Measurements from ENCODE around the gene DGKB. TPM values are rescaled to one million over a fixed set of nuclear protein-coding genes. Genes with fewer than 3 reads are reported as not detected.

The DGKB gene
- total RNA-seq, 1 experiment from 2014 or later: 1.9 TPM

- no peak for TF ChIP-seq CREB1 (CRISPR knock-in tag; IDR thresholded peaks at IDR 0.05)
- no peak for TF ChIP-seq PRRX2 (CRISPR knock-in tag; IDR thresholded peaks at IDR 0.05)
- TF ChIP-seq, protein P1, sequence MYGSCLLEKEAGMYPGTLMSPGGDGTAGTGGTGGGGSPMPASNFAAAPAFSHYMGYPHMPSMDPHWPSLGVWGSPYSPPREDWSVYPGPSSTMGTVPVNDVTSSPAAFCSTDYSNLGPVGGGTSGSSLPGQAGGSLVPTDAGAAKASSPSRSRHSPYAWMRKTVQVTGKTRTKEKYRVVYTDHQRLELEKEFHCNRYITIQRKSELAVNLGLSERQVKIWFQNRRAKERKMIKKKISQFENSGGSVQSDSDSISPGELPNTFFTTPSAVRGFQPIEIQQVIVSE (CRISPR knock-in tag; IDR thresholded peaks at IDR 0.05; ENCODE audit: borderline replicate concordance): no peak
- TF ChIP-seq FOXJ3 (CRISPR knock-in tag; IDR thresholded peaks at IDR 0.05; ENCODE audit: borderline replicate concordance): no peak
- TF ChIP-seq, protein P2, sequence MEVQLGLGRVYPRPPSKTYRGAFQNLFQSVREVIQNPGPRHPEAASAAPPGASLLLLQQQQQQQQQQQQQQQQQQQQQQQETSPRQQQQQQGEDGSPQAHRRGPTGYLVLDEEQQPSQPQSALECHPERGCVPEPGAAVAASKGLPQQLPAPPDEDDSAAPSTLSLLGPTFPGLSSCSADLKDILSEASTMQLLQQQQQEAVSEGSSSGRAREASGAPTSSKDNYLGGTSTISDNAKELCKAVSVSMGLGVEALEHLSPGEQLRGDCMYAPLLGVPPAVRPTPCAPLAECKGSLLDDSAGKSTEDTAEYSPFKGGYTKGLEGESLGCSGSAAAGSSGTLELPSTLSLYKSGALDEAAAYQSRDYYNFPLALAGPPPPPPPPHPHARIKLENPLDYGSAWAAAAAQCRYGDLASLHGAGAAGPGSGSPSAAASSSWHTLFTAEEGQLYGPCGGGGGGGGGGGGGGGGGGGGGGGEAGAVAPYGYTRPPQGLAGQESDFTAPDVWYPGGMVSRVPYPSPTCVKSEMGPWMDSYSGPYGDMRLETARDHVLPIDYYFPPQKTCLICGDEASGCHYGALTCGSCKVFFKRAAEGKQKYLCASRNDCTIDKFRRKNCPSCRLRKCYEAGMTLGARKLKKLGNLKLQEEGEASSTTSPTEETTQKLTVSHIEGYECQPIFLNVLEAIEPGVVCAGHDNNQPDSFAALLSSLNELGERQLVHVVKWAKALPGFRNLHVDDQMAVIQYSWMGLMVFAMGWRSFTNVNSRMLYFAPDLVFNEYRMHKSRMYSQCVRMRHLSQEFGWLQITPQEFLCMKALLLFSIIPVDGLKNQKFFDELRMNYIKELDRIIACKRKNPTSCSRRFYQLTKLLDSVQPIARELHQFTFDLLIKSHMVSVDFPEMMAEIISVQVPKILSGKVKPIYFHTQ (CRISPR knock-in tag; IDR thresholded peaks at IDR 0.05): no peak
- TF ChIP-seq OVOL2 (CRISPR knock-in tag; IDR thresholded peaks at IDR 0.05; ENCODE audit: borderline replicate concordance): no peak
- TF ChIP-seq, protein P3, sequence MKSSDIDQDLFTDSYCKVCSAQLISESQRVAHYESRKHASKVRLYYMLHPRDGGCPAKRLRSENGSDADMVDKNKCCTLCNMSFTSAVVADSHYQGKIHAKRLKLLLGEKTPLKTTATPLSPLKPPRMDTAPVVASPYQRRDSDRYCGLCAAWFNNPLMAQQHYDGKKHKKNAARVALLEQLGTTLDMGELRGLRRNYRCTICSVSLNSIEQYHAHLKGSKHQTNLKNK (CRISPR knock-in tag; IDR thresholded peaks at IDR 0.05): no peak
- no peak for TF ChIP-seq ZNF263 (CRISPR knock-in tag; IDR thresholded peaks at IDR 0.05; ENCODE audit: low read depth)
- no peak for TF ChIP-seq CREM (CRISPR knock-in tag; IDR thresholded peaks at IDR 0.05)
- TF ChIP-seq, protein P4, sequence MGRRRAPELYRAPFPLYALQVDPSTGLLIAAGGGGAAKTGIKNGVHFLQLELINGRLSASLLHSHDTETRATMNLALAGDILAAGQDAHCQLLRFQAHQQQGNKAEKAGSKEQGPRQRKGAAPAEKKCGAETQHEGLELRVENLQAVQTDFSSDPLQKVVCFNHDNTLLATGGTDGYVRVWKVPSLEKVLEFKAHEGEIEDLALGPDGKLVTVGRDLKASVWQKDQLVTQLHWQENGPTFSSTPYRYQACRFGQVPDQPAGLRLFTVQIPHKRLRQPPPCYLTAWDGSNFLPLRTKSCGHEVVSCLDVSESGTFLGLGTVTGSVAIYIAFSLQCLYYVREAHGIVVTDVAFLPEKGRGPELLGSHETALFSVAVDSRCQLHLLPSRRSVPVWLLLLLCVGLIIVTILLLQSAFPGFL (CRISPR knock-in tag; IDR thresholded peaks at IDR 0.05; ENCODE audit: borderline replicate concordance): no peak
- TF ChIP-seq ZNF138 (CRISPR knock-in tag; conservative IDR thresholded peaks at IDR 0.05): no peak
- TF ChIP-seq JUN (CRISPR knock-in tag; IDR thresholded peaks at IDR 0.05): no peak
- TF ChIP-seq TCF7 (CRISPR knock-in tag; IDR thresholded peaks at IDR 0.05; ENCODE audit: low read depth): no peak
- peaks cover 44% of the 10 kb centered on the region for H3K4me1 Mint-ChIP-seq
- no peak overlapping the region; the same call in 1 of the 2 replicates for H3K27ac Mint-ChIP-seq
- ATAC-seq (no peak), DNase-seq (ENCODE audit: low spot score) (no peak)
- no peaks in the 10 kb centered on the region for H3K36me3 Mint-ChIP-seq
- no peak overlapping the region for H3K4me3 Mint-ChIP-seq
- POLR2A ChIA-PET: no interaction called here
- H3K9me3 Mint-ChIP-seq: peaks cover 4% of the 10 kb centered on the region; the same call in 1 of the 2 replicates
- no peaks in the 10 kb centered on the region for H3K27me3 Mint-ChIP-seq (ENCODE audit: low read depth)
- CTCF ChIA-PET: no interaction called here
Observed at GRCh38 chr7:14376711-14377110, 525.8 kb downstream of the DGKB start.

DNA sequence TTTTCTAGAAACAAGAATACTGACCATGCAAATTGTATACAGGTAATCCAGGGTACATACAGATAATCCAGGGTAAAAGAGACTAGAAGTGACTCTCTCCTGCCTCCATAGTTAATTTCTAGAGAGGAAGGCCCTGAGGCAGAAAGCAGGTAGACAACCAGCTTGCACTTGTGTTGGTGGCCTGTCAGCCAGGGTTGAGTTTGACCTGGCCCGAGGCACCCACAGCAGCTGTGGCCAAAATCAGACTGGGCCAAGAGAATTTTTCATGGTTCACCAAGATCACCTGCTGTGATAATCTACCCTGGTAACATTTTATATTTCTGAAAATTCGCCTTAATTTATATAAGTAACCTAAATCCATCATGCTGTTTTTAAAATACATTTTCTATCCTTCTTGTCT lies 526.6 kb downstream of the DGKB start:
- peaks cover 4% of the 10 kb centered on the region; the same call in 1 of the 2 replicates for H3K9me3 Mint-ChIP-seq
- ATAC-seq: no peak
- H3K4me1 Mint-ChIP-seq: peaks cover 44% of the 10 kb centered on the region
- H3K4me3 Mint-ChIP-seq: no peak overlapping the region
- no peaks in the 10 kb centered on the region for H3K27me3 Mint-ChIP-seq (ENCODE audit: low read depth)
- POLR2A ChIA-PET: no interaction called here
- no peak for DNase-seq (ENCODE audit: low spot score)
- H3K36me3 Mint-ChIP-seq: no peaks in the 10 kb centered on the region
- peak overlapping the region; percentile 29; the same call in 1 of the 2 replicates for H3K27ac Mint-ChIP-seq
- CTCF ChIA-PET: no interaction called here
- TF ChIP-seq MAX (CRISPR knock-in tag; IDR thresholded peaks at IDR 0.05) (no peak), OVOL2 (CRISPR knock-in tag; IDR thresholded peaks at IDR 0.05; ENCODE audit: borderline replicate concordance) (no peak), ZNF396 (CRISPR knock-in tag; IDR thresholded peaks at IDR 0.05; ENCODE audit: borderline replicate concordance) (no peak), NR3C1 (CRISPR knock-in tag; conservative IDR thresholded peaks at IDR 0.05; ENCODE audit: low read depth) (no peak), FOXP1 (CRISPR knock-in tag; IDR thresholded peaks at IDR 0.05; ENCODE audit: borderline replicate concordance) (no peak)

DNA sequence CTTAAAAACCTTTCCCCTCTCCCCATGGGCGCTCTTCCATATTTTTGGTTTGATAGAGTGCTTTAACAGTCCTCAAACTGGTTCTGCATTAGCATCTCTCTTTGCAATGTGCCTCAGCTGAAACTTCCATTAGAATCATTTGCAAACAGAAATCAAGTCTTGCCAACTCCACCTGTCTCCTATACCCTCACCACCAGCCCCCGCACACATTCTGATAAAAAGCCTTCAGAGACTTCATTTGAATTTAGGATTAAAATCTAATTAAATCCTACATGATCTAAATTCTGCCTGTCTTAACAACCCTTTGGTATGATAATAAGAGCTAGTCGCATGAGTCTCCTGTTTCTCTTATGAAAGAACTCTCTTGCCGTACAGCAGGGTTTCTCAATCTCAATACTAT lies 528.2 kb downstream of the DGKB start:
- Mint-ChIP-seq H3K4me3 (no peak overlapping the region), H3K27me3 (ENCODE audit: low read depth) (no peaks in the 10 kb centered on the region), H3K9me3 (peaks cover 3% of the 10 kb centered on the region), H3K36me3 (peaks cover 2% of the 10 kb centered on the region), H3K4me1 (peaks cover 44% of the 10 kb centered on the region), H3K27ac (no peak overlapping the region)
- TF ChIP-seq CBFB (CRISPR knock-in tag; IDR thresholded peaks at IDR 0.05; ENCODE audit: low read depth) (no peak), NR1H2 (CRISPR knock-in tag; IDR thresholded peaks at IDR 0.05) (no peak)
- DNase-seq (ENCODE audit: low spot score): no peak
- ATAC-seq: no peak
- ChIA-PET POLR2A (no interaction called here), CTCF (interaction anchor here (1.0 kb wide), 1 partner anchor 73 kb away, joined by 3 read pairs; no protein-coding TSS in a partner anchor)
